H1 (cell line): ENCODE results near the gene PHLPP1. TPM values are rescaled to one million over a fixed set of nuclear protein-coding genes. Genes with fewer than 3 reads are reported as not detected.

Source experiments
- CTCF ChIA-PET: fragments of 300-600 bp; sonication (Branson Sonifier 250); formaldehyde crosslinking; loops from one replicate; lab custom pipeline; 2021; ENCODE audit not compliant: partially characterized antibody; lab: Charles Lee
- POLR2A ChIA-PET: fragments of 300-600 bp; sonication (Branson Sonifier 250); formaldehyde crosslinking; loops from one replicate; lab custom pipeline; 2021; ENCODE audit warnings: inconsistent platforms; ENCODE audit not compliant: partially characterized antibody; lab: Charles Lee
- DNase-seq, 2 experiments: peaks; one replicate each; pipeline versions ENCODE4 v3.0.0 to v3.0.0-alpha.2; 2010 to 2022; ENCODE audit warnings: low spot score in 2 of 2, low read depth in 1 of 2, mixed read lengths in 1 of 2
- FAIRE-seq: peaks from 2 replicates; lab custom pipeline; 2011; peaks lifted over from hg19 to GRCh38; lab: Jason Lieb, UNC
- H2AFZ ChIP-seq: 2 replicates; pipeline ENCODE4 v1.8.1; 2012; ENCODE audit warnings: low read length, inconsistent platforms
- H2AK5ac ChIP-seq: 2 replicates; pipeline ENCODE4 v1.6.1; 2013; ENCODE audit warnings: low read depth, low read length
- H2BK120ac ChIP-seq: replicated peaks from 2 replicates; pipeline ENCODE3; 2013; ENCODE audit warnings: low read depth, low read length, inconsistent platforms
- H2BK12ac ChIP-seq: 2 replicates; pipeline ENCODE4 v1.6.1; 2013; ENCODE audit warnings: low read depth, low read length
- H2BK15ac ChIP-seq: 2 replicates; pipeline ENCODE4 v1.6.1; 2013; ENCODE audit warnings: low read length
- H2BK20ac ChIP-seq: 2 replicates; pipeline ENCODE4 v1.6.1; 2013; ENCODE audit warnings: low read length
- H2BK5ac ChIP-seq: 2 replicates; pipeline ENCODE4 v1.6.1; 2013; ENCODE audit warnings: low read depth, low read length
- H3K14ac ChIP-seq: 2 replicates; pipeline ENCODE4 v1.6.1; 2013; ENCODE audit warnings: inconsistent platforms; ENCODE audit not compliant: insufficient read length
- H3K18ac ChIP-seq: 2 replicates; pipeline ENCODE4 v1.6.1; 2013; ENCODE audit warnings: low read length; ENCODE audit errors: extremely low read depth
- H3K23ac ChIP-seq: 2 replicates; pipeline ENCODE4 v1.6.1; 2013; ENCODE audit warnings: inconsistent platforms; ENCODE audit not compliant: insufficient read length
- H3K23me2 ChIP-seq: 2 replicates; pipeline ENCODE4 v1.6.1; 2013; ENCODE audit warnings: low read depth, low read length
- H3K27ac ChIP-seq: 2 replicates; pipeline ENCODE4 v1.6.1; 2011; ENCODE audit warnings: low read depth, low read length, inconsistent platforms
- H3K27me3 ChIP-seq, 4 experiments: replicated peaks in 1 of 4; 1 replicate in 1 of 4; 2 replicates in 3 of 4; pipeline versions ENCODE4 v1.6.1 to v1.8.1; 2011 to 2013; ENCODE audit warnings: low read length in 3 of 4, mild to moderate bottlenecking in 3 of 4, inconsistent platforms in 2 of 4, mixed read lengths in 2 of 4, moderate library complexity in 1 of 4; ENCODE audit not compliant: control insufficient read depth in 3 of 4, insufficient read depth in 3 of 4; ENCODE audit errors: extremely low read depth in 1 of 4
- H3K36me3 ChIP-seq, 4 experiments: 2 replicates each; pipeline versions ENCODE4 v1.6.1 to v1.8.1; 2011 to 2013; ENCODE audit warnings: mild to moderate bottlenecking in 4 of 4, low read length in 3 of 4, moderate library complexity in 2 of 4, control low read depth in 1 of 4, inconsistent platforms in 1 of 4; ENCODE audit not compliant: insufficient read depth in 4 of 4, control insufficient read depth in 2 of 4
- H3K4ac ChIP-seq: replicated peaks from 2 replicates; pipeline ENCODE3; 2013; ENCODE audit warnings: low read length, low read depth, mixed read lengths, inconsistent platforms; ENCODE audit not compliant: insufficient read length
- H3K4me1 ChIP-seq, 4 experiments: replicated peaks in 1 of 4; 1 replicate in 1 of 4; 2 replicates in 3 of 4; pipeline versions ENCODE4 v1.6.1 to v1.8.1; 2011 to 2013; ENCODE audit warnings: low read length in 3 of 4, inconsistent platforms in 2 of 4, mixed read lengths in 1 of 4; ENCODE audit not compliant: insufficient read depth in 4 of 4, control insufficient read depth in 3 of 4
- H3K4me2 ChIP-seq, 2 experiments: 2 replicates each; pipeline versions ENCODE4 v1.6.1 to v1.8.1; 2011 to 2013; ENCODE audit warnings: low read depth in 2 of 2, low read length in 2 of 2, control low read depth in 1 of 2, inconsistent platforms in 1 of 2, mild to moderate bottlenecking in 1 of 2; ENCODE audit not compliant: insufficient read depth in 1 of 2
- H3K4me3 ChIP-seq, 4 experiments: fragments of 200-600, 300-600 bp in 1 of 4; sonication (generic), shearing (Covaris generic), sonication (Bioruptor Twin) in 1 of 4; 2 replicates each; pipeline versions ENCODE4 v1.5.1 to v1.8.1; 2011 to 2016; ENCODE audit warnings: low read length in 4 of 4, low read depth in 3 of 4, control low read depth in 2 of 4, inconsistent platforms in 2 of 4, mild to moderate bottlenecking in 2 of 4, mixed read lengths in 1 of 4, moderate library complexity in 1 of 4; ENCODE audit not compliant: insufficient read depth in 2 of 4; ENCODE audit errors: extremely low read depth in 1 of 4
- H3K56ac ChIP-seq: replicated peaks from 2 replicates; pipeline ENCODE3; 2013; ENCODE audit warnings: low read depth, mild to moderate bottlenecking, mixed read lengths, low read length, inconsistent platforms; ENCODE audit not compliant: insufficient read length
- H3K79me1 ChIP-seq: 2 replicates; pipeline ENCODE4 v1.6.1; 2013; ENCODE audit warnings: low read depth, low read length, control low read depth
- H3K79me2 ChIP-seq, 2 experiments: 2 replicates each; pipeline versions ENCODE4 v1.6.1 to v1.8.1; 2012 to 2013; ENCODE audit warnings: low read length in 2 of 2, mild to moderate bottlenecking in 2 of 2, inconsistent platforms in 1 of 2; ENCODE audit not compliant: insufficient read depth in 2 of 2, control insufficient read depth in 1 of 2
- H3K9ac ChIP-seq, 4 experiments: replicated peaks in 1 of 4; 1 replicate in 1 of 4; 2 replicates in 3 of 4; pipeline versions ENCODE4 v1.6.1 to v1.8.1; 2011 to 2013; ENCODE audit warnings: low read depth in 3 of 4, low read length in 3 of 4, control low read depth in 2 of 4, mild to moderate bottlenecking in 2 of 4, moderate library complexity in 2 of 4, inconsistent platforms in 1 of 4; ENCODE audit errors: extremely low read depth in 1 of 4
- H3K9me3 ChIP-seq, 2 experiments: 2 replicates each; pipeline versions ENCODE4 v1.6.1 to v1.8.1; 2012 to 2013; ENCODE audit warnings: mild to moderate bottlenecking in 2 of 2, moderate library complexity in 2 of 2, control low read depth in 1 of 2, inconsistent platforms in 1 of 2, low read depth in 1 of 2, low read length in 1 of 2, mixed read lengths in 1 of 2; ENCODE audit not compliant: insufficient read depth in 2 of 2
- H4K20me1 ChIP-seq, 2 experiments: replicated peaks in 1 of 2; 2 replicates each; pipeline versions ENCODE3 to v1.8.1; 2011 to 2013; ENCODE audit warnings: inconsistent platforms in 2 of 2, low read length in 2 of 2, mild to moderate bottlenecking in 1 of 2; ENCODE audit not compliant: insufficient read depth in 2 of 2, control insufficient read depth in 1 of 2
- H4K5ac ChIP-seq: 2 replicates; pipeline ENCODE4 v1.6.1; 2013; ENCODE audit warnings: low read length, low read depth, mixed read lengths, inconsistent platforms; ENCODE audit not compliant: insufficient read length
- H4K8ac ChIP-seq: 2 replicates; pipeline ENCODE4 v1.8.0; 2013; ENCODE audit warnings: mild to moderate bottlenecking, moderate library complexity, low read length, inconsistent platforms; ENCODE audit not compliant: insufficient read depth; ENCODE audit errors: extremely low read depth
- H4K91ac ChIP-seq: replicated peaks from 2 replicates; pipeline ENCODE3; 2013; ENCODE audit warnings: low read length, mixed read lengths, inconsistent platforms; ENCODE audit not compliant: insufficient read length
- CBX5 ChIP-seq: fragments of 300-800, 300-1000 bp; sonication (generic); IDR thresholded peaks from 2 replicates; pipeline ENCODE4 v1.7.1; 2016; ENCODE audit warnings: antibody characterized with exemption, low read length, low read depth
- CHD1 ChIP-seq: IDR thresholded peaks from 2 replicates; pipeline ENCODE4 v1.6.1; 2012; ENCODE audit warnings: low read depth, low read length, improper control_type of control experiment
- PHF8 ChIP-seq: fragments of 200-600 bp; sonication (generic); conservative IDR thresholded peaks from 2 replicates; pipeline ENCODE4 v1.7.1; 2012; ENCODE audit warnings: low read depth, mild to moderate bottlenecking, inconsistent platforms, low read length, moderate library complexity
- POLR2A ChIP-seq, 2 experiments: IDR thresholded peaks; 1 replicate in 1 of 2; 2 replicates in 1 of 2; pipeline ENCODE4 v1.6.1; 2011; ENCODE audit warnings: low read depth in 2 of 2, low read length in 2 of 2, mild to moderate bottlenecking in 2 of 2; ENCODE audit errors: control extremely low read depth in 1 of 2
- TAF1 ChIP-seq: IDR thresholded peaks from 2 replicates; pipeline ENCODE4 v1.6.1; 2011; ENCODE audit warnings: mild to moderate bottlenecking, low read depth, low read length
- ZNF274 ChIP-seq: IDR thresholded peaks from 2 replicates; pipeline ENCODE4 v1.7.0; 2012; ENCODE audit warnings: low read length, borderline replicate concordance; ENCODE audit errors: extremely low read depth
- WGBS, 2 experiments: shearing (Covaris generic) in 1 of 2; methylation state at CpG; one replicate each; pipeline versions ENCODE4 v1.1.6 to v1.1.7; 2013 to 2015; ENCODE audit warnings: low lambda C conversion rate in 2 of 2, mixed read lengths in 2 of 2, inconsistent platforms in 1 of 2, low coverage in 1 of 2, missing lambda C conversion rate in 1 of 2; ENCODE audit not compliant: insufficient replicate concordance in 2 of 2, insufficient coverage in 1 of 2, insufficient read length in 1 of 2; ENCODE audit errors: extremely low coverage in 1 of 2, missing lambda C conversion rate in 1 of 2; 5-methylcytosine and 5-hydroxymethylcytosine counted together
- polyA plus RNA-seq, 7 experiments: library from polyadenylated mRNA; depleted of rRNA in 3 of 7; stranded (reverse) in 5 of 7; unstranded in 2 of 7; fragments of >200 nt in 5 of 7; fragments of 200-250 nt in 2 of 7; gene quantifications; 1 replicate in 5 of 7; 2 replicates in 1 of 7; 4 replicates in 1 of 7; pipeline versions ENCODE4 v1.2.1 to v1.2.3, GENCODE V29; 2011 to 2013; ENCODE audit warnings: missing spikeins in 2 of 7, mixed read lengths in 2 of 7
- total RNA-seq: library from RNA; stranded (reverse); fragmentation: NEBNext Ultra II Directional; extraction: Animal tissue kit (Norgen Biotek cat#: 25700); gene quantifications from 2 replicates; pipeline ENCODE4 v1.2.1, GENCODE V29; 2021

The PHLPP1 gene
- total and polyA plus RNA-seq, 2 of the 8 experiments (the other 6 are each of a cell fraction or from before 2014, with no cell fraction given): 28.0 to 66.3 TPM

DNA sequence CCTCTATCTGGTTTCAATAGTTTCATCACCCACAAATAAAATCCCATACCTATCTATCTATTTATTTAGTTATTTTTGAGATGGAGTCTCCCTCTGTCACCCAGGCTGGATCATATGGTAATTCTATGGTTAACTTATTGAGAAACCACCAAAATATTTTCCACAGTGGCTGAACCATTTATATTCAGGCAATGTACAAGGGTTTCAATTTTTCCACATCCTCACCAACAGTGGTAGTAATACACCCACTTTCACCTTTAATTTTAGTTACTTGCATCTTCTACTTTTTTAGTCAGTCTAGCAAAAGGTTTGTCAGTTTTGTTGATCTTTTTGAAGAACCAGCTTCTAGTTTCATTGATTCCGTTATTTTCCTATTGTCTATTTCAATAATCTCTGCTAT lies 46.1 kb upstream of the PHLPP1 start:
- DNase-seq: no peak
- Histone ChIP-seq H3K18ac (no peak overlapping the region), H4K91ac (no peak overlapping the region), H4K8ac (no peak overlapping the region), H3K79me1 (no peaks in the 10 kb centered on the region), H2BK120ac (no peak overlapping the region), H3K56ac (no peak overlapping the region), H3K4me1 (no peaks in the 10 kb centered on the region), H3K14ac (no peak overlapping the region), H3K4ac (no peak overlapping the region), H3K4me2 (no peak overlapping the region), H3K79me2 (no peaks in the 10 kb centered on the region), H2AK5ac (no peak overlapping the region), H4K5ac (no peak overlapping the region), H2BK5ac (no peak overlapping the region), H3K23ac (no peak overlapping the region), H2BK20ac (no peak overlapping the region), H3K23me2 (no peaks in the 10 kb centered on the region), H3K36me3 (no peaks in the 10 kb centered on the region), H3K9ac (no peak overlapping the region), H2AFZ (no peak overlapping the region), H3K27ac (no peak overlapping the region), H3K9me3 (no peaks in the 10 kb centered on the region), H2BK12ac (no peak overlapping the region), H3K4me3 (no peak overlapping the region), H2BK15ac (no peak overlapping the region), H4K20me1 (no peaks in the 10 kb centered on the region), H3K27me3 (no peaks in the 10 kb centered on the region)
- ChIA-PET CTCF (no interaction called here), POLR2A (no interaction called here)
- 93% methylated on average over 1 of the region's 1 CpG; no CpG with 5 or more reads in 1 of the 2 experiments for WGBS, 2 experiments
- FAIRE-seq: no peak
- TF ChIP-seq TAF1 (no peak), ZNF274 (no peak), CHD1 (no peak), CBX5 (no peak), PHF8 (no peak), POLR2A (IDR thresholded peaks at IDR 0.05; ENCODE audit: control extremely low read depth in 1 of 2, low read depth in 2 of 2, low read length in 2 of 2) (no peak)
